ENCODE data around the gene PTPN11. TPM values are rescaled to one million over a fixed set of nuclear protein-coding genes. Genes with fewer than 3 reads are reported as not detected.

Gene PTPN11
- total and polyA plus RNA-seq, 2 donors (not counting 1 experiment from before 2014, with no cell fraction given): 126 to 129 TPM

DNA sequence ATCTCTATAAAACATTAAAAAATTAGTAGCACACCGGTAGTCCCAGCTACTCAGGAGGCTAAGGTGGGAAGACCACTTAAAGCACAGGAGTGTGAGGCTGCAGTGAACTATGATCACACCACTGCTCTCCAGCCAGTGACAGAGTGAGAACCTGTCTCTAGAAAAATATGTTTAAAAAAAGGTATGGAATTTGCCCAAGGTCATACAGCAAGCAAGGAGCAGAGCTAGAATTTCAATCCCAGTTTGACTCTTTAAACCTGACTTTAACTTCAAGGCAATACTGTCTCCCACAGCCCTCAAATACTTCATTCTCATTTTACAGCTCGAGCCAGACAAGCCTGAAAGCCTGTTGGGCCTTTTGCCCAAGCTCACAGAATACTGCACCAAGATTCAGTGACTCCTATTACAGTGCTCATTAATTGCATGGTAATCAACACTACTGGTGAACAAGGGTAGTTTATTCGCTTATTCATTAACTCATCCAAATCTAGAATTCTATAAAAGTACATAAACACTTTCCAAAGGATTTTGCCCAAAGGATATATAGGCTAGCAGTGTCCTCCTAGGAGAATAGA is 44.5 kb upstream of the PTPN11 start:
- TF ChIP-seq, protein P1, sequence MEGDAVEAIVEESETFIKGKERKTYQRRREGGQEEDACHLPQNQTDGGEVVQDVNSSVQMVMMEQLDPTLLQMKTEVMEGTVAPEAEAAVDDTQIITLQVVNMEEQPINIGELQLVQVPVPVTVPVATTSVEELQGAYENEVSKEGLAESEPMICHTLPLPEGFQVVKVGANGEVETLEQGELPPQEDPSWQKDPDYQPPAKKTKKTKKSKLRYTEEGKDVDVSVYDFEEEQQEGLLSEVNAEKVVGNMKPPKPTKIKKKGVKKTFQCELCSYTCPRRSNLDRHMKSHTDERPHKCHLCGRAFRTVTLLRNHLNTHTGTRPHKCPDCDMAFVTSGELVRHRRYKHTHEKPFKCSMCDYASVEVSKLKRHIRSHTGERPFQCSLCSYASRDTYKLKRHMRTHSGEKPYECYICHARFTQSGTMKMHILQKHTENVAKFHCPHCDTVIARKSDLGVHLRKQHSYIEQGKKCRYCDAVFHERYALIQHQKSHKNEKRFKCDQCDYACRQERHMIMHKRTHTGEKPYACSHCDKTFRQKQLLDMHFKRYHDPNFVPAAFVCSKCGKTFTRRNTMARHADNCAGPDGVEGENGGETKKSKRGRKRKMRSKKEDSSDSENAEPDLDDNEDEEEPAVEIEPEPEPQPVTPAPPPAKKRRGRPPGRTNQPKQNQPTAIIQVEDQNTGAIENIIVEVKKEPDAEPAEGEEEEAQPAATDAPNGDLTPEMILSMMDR (conservative IDR thresholded peaks at IDR 0.05 in 1 of 2, IDR thresholded peaks at IDR 0.05 in 1 of 2; ENCODE audit: low read depth in 1 of 2, low read length in 2 of 2): no peak
- no peak for TF ChIP-seq EZH2 (IDR thresholded peaks at IDR 0.05; ENCODE audit: low read length, missing control alignments)
- H3K27ac ChIP-seq (ENCODE audit: insufficient read depth, low read length): no peak overlapping the region
- peaks cover 42% of the 10 kb centered on the region for H3K79me2 ChIP-seq (ENCODE audit: control insufficient read depth, insufficient read depth, low read length)
- H3K9me3 ChIP-seq (ENCODE audit: control insufficient read depth, insufficient read depth, low read depth, low read length): no peaks in the 10 kb centered on the region
- no peak overlapping the region for H2AFZ ChIP-seq (ENCODE audit: low read length)
- no peaks in the 10 kb centered on the region for H3K4me1 ChIP-seq (ENCODE audit: control insufficient read depth, extremely low read depth, insufficient read depth, low read length)
- no peak overlapping the region for H3K9ac ChIP-seq (ENCODE audit: insufficient read depth, low read length)
- H3K4me2 ChIP-seq (ENCODE audit: extremely low read depth, insufficient read depth, low read length): no peak overlapping the region
- H3K27me3 ChIP-seq (ENCODE audit: control insufficient read depth, insufficient read depth, low read length): no peaks in the 10 kb centered on the region
- no peak overlapping the region for H3K4me3 ChIP-seq (replicated peaks in 1 of 4; ENCODE audit: control extremely low read depth in 1 of 4, insufficient read depth in 1 of 4, low read depth in 3 of 4, low read length in 4 of 4)
- DNase-seq (ENCODE audit: low read depth in 2 of 2): no peak
- no peaks in the 10 kb centered on the region for H3K36me3 ChIP-seq (ENCODE audit: control insufficient read depth, insufficient read depth, low read length)
- no peaks in the 10 kb centered on the region for H4K20me1 ChIP-seq (ENCODE audit: control insufficient read depth, extremely low read depth, insufficient read depth, low read length)

DNA sequence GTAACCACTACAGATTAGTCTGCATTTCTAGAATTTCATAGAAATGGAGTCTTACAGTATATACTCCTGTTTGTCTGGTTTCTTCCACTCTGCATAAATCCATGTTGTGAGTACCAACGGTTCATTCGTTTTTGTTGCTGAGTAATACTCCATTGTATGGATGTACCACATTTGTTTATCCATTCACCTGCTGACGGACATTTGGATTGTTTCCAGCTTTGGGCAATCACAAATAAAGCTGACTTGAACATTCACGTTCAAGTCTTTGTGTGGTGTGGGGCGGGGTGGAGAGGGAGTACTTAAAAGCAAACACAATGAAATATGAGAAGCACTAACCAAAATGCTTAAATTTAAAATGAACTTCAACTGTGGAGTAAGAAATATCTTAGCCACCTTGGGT is 43.6 kb upstream of the PTPN11 start:
- no peak overlapping the region for H3K9ac ChIP-seq (ENCODE audit: insufficient read depth, low read length)
- H3K9me3 ChIP-seq (ENCODE audit: control insufficient read depth, insufficient read depth, low read depth, low read length): no peaks in the 10 kb centered on the region
- H3K4me3 ChIP-seq (replicated peaks in 1 of 4; ENCODE audit: control extremely low read depth in 1 of 4, insufficient read depth in 1 of 4, low read depth in 3 of 4, low read length in 4 of 4): no peak overlapping the region
- peaks cover 41% of the 10 kb centered on the region for H3K79me2 ChIP-seq (ENCODE audit: control insufficient read depth, insufficient read depth, low read length)
- no peaks in the 10 kb centered on the region for H4K20me1 ChIP-seq (ENCODE audit: control insufficient read depth, extremely low read depth, insufficient read depth, low read length)
- H3K27me3 ChIP-seq (ENCODE audit: control insufficient read depth, insufficient read depth, low read length): no peaks in the 10 kb centered on the region
- no peaks in the 10 kb centered on the region for H3K4me1 ChIP-seq (ENCODE audit: control insufficient read depth, extremely low read depth, insufficient read depth, low read length)
- no peak overlapping the region for H2AFZ ChIP-seq (ENCODE audit: low read length)
- H3K36me3 ChIP-seq (ENCODE audit: control insufficient read depth, insufficient read depth, low read length): no peaks in the 10 kb centered on the region
- no peak for DNase-seq (ENCODE audit: low read depth in 2 of 2)
- H3K27ac ChIP-seq (ENCODE audit: insufficient read depth, low read length): no peak overlapping the region
- no peak for TF ChIP-seq EZH2 (IDR thresholded peaks at IDR 0.05; ENCODE audit: low read length, missing control alignments)
- TF ChIP-seq, protein P1 (conservative IDR thresholded peaks at IDR 0.05 in 1 of 2, IDR thresholded peaks at IDR 0.05 in 1 of 2; ENCODE audit: low read depth in 1 of 2, low read length in 2 of 2): no peak
- H3K4me2 ChIP-seq (ENCODE audit: extremely low read depth, insufficient read depth, low read length): no peak overlapping the region

DNA sequence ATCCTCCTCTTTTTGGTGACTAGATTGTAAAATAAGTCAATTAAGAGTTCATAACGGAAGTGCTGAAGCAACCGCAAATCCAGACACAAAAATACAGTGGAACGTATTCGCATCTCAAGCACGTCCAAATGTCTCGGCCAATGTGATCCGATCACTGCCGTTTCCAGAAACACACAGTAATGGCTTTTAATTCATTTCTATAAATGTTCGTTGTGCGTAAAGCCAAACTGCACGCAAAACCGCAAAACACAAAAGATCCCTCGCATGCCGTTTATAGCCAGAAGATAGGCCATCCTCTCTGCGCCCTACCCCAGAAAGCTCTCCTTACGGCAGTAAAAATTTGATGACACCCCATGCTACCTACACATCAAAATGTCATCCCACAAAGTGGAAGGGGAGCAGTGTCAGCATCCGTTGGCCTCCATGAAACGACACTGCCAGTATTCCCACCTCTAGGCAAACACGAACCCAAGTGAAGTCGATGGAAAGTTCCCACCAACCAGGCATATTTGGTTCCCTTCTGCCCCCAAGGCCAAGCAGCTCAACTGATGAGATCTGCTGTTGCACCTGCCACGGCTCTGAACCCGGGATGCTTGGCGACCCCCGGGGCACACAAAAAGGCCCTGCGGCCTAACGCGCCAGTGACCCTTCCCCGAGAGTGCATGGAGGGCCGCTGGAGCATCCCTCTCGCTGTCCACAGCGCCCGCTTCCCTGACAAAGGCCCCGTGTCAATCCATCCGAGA is 37.9 kb upstream of the PTPN11 start:
- DNase-seq (ENCODE audit: low read depth in 2 of 2): peak in 1 of 2 donors; percentile 48
- H2AFZ ChIP-seq (ENCODE audit: low read length): peak overlapping the region; percentile 59
- H4K20me1 ChIP-seq (ENCODE audit: control insufficient read depth, extremely low read depth, insufficient read depth, low read length): no peaks in the 10 kb centered on the region
- H3K4me2 ChIP-seq (ENCODE audit: extremely low read depth, insufficient read depth, low read length): peak overlapping the region; percentile 96
- H3K9me3 ChIP-seq (ENCODE audit: control insufficient read depth, insufficient read depth, low read depth, low read length): no peaks in the 10 kb centered on the region
- no peaks in the 10 kb centered on the region for H3K36me3 ChIP-seq (ENCODE audit: control insufficient read depth, insufficient read depth, low read length)
- TF ChIP-seq, protein P1 (conservative IDR thresholded peaks at IDR 0.05 in 1 of 2, IDR thresholded peaks at IDR 0.05 in 1 of 2; ENCODE audit: low read depth in 1 of 2, low read length in 2 of 2): no peak
- no peak for TF ChIP-seq EZH2 (IDR thresholded peaks at IDR 0.05; ENCODE audit: low read length, missing control alignments)
- H3K9ac ChIP-seq (ENCODE audit: insufficient read depth, low read length): peak overlapping the region; percentile 77
- peaks cover 38% of the 10 kb centered on the region for H3K79me2 ChIP-seq (ENCODE audit: control insufficient read depth, insufficient read depth, low read length)
- H3K4me3 ChIP-seq (replicated peaks in 1 of 4; ENCODE audit: control extremely low read depth in 1 of 4, insufficient read depth in 1 of 4, low read depth in 3 of 4, low read length in 4 of 4): peak overlapping the region; percentile 75 to 84 (median 80)
- H3K27me3 ChIP-seq (ENCODE audit: control insufficient read depth, insufficient read depth, low read length): no peaks in the 10 kb centered on the region
- peak overlapping the region; percentile 46 for H3K27ac ChIP-seq (ENCODE audit: insufficient read depth, low read length)
- peaks cover 4% of the 10 kb centered on the region for H3K4me1 ChIP-seq (ENCODE audit: control insufficient read depth, extremely low read depth, insufficient read depth, low read length)

Measured in fibroblast of lung (primary cell).